GM21423 (cell line): Measurements from ENCODE around the gene OR56A4.

Source experiments
- ATAC-seq: cut with Tn5 transposase; IDR thresholded peaks from one replicate; pipeline ENCODE4 v1.9.1; 2021; ENCODE audit warnings: mild to moderate bottlenecking, moderate library complexity; ENCODE audit not compliant: unreplicated experiment

OR56A4 gene, protein sequence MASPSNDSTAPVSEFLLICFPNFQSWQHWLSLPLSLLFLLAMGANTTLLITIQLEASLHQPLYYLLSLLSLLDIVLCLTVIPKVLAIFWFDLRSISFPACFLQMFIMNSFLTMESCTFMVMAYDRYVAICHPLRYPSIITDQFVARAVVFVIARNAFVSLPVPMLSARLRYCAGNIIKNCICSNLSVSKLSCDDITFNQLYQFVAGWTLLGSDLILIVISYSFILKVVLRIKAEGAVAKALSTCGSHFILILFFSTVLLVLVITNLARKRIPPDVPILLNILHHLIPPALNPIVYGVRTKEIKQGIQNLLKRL

DNA sequence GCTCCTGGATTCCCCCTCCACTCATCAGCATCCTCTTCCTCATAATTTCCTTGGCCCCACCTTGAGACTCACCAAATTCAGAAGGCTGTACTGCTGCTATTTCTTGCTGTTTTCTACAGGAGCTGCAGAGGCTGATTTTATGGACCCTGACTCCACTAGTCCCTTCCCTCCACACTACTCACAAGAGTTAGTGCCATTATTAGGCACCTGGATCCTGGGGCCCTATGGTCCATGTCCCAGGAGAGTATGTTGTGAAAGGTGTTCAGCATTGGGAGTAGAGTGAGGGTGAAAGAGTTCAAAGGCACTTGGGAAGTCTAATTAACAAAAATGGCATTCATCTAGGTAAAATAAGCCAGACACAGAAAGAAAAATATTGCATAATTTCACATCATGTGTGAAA lies at the start of gene OR56A4:
TSS of gene OR56A4 (minus strand) at position 101 of the 400 bp plus-strand sequence. CDS start 3,954 bp downstream, outside the sequence.
- no peak for ATAC-seq

DNA sequence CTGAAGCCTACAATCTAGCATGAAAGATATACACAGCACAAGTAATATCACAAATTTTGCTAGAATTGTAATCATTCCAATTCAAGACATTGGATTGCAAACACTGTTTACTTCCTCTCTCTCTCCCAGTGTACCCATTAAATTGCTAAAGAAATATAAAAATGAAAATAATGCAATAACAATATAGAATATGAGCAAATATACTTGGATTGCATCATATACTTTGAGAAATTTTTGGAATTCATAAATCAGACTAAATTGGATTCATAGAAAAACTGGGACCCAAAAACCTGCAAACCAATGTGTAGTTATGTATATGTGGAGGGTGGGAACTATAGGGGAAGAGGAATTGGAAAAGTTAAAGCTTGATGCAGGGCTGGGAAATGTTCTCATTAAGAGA lies 48.8 kb upstream of the OR56A4 start:
- no peak for ATAC-seq

DNA sequence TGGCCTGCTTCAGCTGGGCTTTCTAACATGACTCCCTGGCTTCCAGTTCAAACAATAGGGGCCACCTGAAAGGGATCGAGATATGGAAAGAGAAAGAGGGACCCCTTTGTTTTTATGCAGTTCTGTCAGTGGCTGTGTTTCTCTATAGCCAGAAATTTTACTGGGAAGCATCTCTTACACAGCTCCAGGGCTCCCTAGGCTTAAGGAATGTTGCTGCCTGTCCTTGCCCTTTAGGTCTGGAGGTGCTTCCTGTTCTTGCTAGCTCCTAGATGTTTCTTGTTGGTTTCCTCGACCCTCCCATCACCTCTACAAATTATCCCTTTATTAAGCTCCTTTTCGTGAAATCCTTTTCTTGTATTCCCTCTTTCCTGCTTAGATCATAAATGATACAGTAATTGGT lies 45.6 kb upstream of the OR56A4 start:
- no peak for ATAC-seq

DNA sequence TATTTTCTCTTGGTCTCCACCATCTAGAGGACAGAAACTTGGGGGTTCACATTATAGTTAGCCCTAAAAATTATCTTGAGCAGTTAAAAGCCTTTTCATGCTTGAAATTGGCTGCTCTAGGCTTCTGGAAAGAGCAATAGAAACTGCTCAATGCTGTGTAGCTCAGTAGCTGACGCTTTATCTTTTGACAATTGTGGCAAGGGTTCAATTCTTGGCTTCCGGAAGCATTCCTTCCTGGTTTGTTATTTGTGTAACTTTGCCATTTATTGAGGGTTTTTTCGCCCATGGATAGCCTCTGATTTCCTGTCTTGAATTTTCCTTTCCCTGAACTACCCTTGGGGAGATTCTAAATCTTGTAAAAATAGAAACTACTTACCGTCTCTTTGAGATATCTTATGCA lies 34.1 kb upstream of the OR56A4 start:
- no peak for ATAC-seq

DNA sequence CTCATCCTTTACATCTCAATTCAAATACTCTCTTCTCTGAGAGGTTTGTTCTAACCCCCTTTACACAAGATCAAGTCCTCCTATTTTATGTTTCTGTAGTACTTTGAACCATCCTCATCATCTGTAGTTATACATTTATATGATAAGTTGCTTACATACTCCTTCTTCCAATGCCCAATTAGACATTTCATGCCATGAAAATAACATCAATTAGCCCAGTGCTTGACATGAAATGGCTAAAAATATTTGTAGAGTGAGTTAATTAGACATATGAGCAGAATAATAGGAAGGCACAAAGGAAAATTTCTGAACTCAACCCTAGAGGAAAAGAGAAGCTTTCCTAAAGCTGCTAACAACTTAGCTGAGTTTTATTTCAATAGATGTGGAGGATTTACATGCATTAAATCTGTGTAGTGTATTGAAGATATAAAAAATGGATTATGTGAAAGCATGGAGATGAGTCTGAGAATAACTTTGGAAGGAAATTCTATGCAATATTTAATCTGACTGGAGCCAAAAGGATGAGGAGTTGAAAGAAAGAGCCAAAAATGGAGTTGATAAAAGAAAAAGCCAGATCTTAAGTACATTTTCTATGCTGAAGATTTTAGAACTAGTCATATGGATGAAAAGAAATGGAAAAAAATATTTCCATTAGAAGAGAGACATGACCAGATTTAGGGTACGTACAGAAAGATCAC lies 24.1 kb upstream of the OR56A4 start, which contains the start of gene OR56A1:
TSS of gene OR56A1 (minus strand) at position 51 of the 698 bp plus-strand sequence. CDS start 3,066 bp downstream, outside the sequence.
- ATAC-seq: no peak

DNA sequence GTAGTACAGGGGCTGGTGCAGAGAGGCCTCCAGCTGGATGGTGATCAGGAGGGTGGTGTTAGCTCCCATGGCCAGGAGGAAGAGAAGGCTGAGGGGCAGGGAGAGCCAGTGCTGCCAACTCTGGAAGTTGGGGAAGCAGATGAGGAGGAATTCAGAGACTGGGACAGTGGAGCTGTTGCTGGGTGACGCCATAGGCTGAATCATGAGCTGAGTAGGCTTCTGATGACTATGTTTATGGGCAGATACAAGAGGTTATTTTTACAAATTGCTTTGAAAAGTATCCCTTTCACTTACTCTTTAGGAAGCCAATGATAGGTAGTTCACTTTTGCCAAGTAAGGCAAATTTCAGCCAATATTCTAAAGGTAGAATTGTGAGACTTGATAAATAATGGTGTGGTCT lies 20.8 kb upstream of the OR56A4 start:
- no peak for ATAC-seq

DNA sequence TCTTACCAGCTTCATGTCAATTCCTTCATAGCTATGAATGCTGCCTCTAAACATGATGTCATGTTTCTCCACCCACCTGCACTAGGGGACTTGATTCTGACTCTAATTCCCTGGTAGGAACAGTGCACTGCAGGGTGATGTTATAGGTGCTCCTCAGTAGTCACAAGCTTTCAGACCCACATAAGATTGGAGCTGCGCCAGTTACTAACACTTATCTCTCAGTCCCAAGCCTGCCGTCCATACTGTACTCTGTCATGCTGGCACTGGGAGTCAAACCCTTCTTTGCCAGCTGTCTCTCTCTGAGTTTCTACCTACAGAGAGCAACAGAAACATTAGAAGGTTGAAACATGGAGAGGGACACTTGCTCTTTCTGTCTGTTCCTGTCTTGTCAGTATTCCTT lies 18.3 kb upstream of the OR56A4 start:
- ATAC-seq: no peak

DNA sequence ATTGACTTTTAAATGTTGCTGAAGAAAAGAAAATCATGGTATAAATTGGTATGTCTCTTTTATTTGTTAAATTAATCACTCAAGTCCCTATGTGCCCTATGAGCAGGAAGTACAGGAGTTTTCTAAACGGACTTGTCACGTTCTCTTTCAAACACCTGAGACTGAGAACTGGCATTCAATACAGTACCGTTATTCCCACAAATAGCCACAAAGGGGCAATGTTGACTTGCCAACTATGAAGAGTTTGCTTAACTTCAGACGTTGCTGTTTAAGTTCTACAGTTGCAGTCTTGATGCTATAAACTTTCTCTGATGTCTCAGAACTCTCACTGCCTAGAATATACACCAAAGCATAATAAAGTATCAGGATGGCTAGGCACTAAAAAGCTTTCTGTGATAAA lies 16.2 kb upstream of the OR56A4 start:
- no peak for ATAC-seq

DNA sequence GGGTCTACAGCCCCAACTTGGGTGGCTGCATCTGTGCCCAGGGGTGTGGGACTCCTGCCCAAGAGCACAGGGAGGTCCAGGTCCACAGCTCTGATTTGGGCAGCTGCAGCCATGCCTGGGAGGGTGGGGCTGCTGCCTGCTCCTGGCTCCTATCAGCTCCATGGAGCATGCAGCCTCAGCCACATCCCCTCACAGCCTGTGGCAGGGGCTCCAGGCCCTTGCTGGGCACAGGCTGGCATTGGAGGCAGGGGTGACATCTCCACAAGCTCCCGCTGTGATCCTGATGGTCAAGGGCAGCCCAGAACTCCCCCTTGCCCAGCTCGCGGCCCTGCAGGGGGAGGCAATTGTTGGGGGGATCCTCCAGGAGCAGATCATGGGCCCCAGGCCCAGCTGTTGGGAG lies 6.3 kb upstream of the OR56A4 start:
- no peak for ATAC-seq

DNA sequence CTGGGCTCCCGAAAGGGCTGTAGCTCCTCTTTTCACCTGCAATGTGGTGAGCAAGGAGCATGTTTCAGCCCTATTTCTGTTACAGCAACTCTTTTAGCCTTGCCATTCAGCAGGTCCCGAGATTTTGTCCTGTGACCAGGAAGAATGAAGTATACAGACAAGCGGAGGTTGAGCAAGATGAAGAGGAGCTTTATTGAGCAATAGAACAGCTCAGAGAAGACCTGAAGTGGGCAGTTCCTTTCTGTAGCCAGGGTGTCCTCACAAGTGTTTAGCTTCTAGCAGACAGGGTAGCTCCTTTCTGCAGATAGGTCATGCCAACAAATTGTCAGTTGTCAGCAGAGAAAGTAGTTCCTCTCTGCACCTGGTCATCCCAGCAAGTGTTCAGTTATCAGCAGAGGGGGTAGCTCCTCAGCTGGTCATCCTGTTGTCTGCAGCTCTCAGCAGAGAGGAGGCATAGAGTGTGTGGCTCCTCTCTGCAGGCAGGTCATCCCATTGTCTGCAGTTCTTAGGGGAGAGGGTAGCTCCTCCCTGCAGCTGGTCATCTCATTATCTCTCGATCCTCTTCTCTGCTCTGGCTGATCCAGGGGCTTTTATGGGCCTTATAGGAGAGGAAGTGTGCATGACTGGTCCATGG lies 5.4 kb upstream of the OR56A4 start:
- no peak for ATAC-seq

DNA sequence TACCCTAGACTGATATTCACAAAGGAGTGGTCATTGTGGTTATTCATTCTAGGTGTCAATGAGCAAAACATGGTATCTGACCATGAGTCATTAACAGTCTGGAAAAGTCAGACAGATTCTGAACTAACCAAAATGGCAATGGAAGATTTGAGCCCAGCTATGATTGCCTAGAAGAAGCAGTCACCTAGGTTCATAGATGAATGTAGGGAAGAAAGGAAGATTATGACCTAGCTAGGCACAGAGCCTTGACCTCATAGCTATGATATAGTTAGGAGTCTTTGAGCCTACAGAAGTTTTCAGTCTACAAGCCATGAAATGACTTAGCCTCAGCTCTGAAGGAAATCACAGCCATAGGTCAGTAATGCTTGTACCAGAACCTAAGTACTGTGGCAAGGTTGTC lies 351 bp downstream of the OR56A4 start:
- no peak for ATAC-seq

DNA sequence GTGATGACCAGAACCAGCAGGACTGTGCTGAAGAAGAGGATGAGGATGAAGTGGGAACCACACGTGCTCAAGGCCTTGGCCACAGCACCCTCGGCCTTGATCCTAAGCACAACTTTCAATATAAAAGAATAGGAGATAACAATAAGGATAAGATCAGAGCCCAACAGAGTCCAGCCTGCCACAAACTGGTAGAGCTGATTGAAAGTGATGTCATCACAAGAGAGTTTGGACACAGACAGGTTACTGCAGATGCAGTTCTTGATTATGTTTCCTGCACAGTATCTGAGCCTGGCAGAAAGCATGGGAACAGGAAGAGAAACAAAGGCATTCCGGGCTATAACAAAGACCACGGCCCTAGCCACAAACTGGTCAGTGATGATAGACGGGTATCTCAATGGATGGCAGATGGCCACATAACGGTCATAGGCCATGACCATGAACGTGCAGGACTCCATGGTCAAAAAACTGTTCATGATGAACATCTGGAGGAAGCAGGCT lies 4.5 kb downstream of the OR56A4 start:
- ATAC-seq: no peak

DNA sequence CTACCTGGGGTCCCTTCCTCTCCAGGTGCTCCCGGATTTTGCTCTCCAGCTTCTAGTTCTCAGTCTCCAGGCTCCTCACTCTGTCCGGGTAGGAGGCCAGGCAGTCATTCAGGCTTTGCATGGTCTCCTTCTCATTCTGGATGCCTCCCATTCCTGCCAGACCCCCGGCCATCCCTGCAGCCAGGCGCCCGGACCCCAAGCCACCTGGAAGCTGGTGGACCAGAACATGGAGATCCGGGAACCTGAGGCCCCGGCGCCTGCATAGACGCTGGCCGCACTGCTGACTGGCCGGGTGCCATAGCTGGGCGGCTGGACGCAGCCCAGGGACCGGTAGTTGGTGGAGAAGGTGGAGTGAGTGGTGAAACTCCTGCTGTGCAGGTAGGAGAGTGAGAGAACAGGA lies 12.0 kb downstream of the OR56A4 start:
- no peak for ATAC-seq

DNA sequence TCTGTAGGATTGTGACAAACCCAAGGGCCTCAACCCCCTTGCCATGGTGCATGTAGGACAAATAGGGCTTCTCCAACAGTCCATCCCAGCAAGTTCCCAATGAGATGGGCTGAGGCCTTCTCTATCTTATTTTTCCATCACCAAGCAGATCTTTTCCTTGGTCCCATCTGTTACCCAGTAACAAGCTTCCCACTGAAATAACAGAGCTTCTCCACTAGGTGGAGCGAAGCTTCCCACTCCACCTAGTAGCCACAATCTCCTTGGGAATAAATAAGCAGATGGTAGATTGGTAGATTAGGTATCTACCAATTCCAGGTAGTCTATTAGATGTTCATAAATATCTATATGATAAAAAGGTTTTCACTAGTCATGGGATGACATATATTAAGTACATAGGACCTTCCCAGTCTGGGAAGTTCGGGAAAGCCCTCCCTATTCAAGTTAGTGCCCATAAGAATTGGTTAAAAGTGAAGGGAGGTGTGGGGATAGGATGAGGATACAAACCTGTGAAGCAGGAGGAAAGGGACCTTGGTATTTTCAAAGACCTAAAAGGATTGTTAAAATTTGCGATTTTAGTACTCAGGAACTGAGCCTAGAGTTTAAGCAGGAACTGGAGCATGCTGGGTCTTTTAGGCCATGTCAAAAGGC lies 14.0 kb downstream of the OR56A4 start:
- no peak for ATAC-seq

DNA sequence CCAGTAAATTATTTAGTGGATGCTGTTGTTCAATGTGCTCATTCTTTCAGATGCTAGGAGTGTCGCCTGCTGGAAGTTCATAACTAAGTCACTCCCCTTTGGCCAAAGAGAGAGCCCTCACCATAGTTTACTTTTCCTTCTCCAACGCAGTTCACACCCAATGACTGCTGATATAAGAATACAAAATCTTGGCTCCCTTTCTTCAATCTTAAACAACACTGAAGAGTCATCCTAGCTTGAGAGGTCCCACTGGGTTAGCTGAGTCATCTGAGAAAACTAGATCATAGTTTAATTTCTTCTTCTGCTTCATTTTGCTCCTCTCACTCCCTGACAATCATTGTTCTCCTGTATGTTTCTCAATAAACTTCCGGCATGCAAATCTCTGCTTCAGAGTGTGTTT lies 14.6 kb downstream of the OR56A4 start:
- ATAC-seq: no peak

DNA sequence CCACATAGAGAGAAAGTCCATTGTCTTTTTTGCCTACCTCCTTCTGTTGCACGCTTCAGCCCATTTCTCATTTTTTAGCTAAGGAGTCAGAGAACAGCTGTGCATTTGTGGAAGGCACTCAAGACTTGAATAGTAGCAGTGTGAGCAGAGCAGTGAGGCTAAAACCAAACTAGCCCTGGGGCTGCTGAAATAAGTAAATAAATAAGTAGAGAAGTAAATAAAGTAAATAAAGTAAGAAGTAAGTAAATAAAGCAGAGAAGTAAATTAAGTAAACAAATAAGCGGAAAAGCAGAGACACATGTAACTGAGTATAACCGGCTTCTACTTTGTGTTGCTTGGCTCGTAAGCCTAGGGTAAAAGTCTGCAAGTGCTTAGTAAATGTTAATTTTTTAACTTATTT lies 17.5 kb downstream of the OR56A4 start:
- ATAC-seq: no peak

DNA sequence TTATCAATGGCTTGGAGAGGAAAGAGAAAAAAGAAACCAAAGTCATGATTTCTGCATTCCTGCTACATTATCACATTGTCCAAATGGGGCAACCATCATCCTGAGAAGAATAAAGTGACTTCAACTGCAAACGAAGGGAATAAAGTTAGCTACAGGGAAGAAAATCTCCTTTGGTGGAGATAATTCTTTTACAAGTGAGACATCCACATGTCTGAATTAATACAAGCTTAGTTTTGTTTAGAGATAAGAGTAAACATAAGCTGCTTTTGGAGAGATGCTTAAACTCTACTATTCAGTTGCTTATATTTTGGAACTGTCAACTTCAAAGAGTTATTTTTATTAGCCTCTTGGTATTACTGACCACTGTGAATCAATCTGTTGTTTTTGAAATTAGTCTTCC lies 19.9 kb downstream of the OR56A4 start, which contains the start of gene OR52L1:
TSS of gene OR52L1 (minus strand) at position 101 of the 400 bp plus-strand sequence. CDS start at position 46, 55 bp downstream.
- ATAC-seq: no peak

DNA sequence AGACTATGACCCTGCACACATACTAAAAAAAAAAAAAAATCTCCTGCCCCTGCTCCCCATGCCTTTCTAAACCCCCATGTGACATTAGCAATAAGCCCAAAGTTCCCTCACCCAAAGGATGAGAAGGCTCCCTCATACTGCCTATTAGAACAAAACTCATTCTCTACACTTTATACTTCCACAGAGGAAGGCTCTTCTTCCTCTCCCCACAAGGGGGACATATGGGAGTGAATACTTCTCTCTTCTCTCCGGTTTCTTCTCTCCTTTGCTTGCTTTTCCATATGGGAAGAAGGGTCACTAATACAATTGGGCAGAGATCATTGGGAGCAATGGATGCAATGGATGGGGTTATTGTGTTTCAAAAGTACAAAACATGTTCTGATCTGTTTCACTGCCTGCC lies 23.3 kb downstream of the OR56A4 start:
- ATAC-seq: no peak

DNA sequence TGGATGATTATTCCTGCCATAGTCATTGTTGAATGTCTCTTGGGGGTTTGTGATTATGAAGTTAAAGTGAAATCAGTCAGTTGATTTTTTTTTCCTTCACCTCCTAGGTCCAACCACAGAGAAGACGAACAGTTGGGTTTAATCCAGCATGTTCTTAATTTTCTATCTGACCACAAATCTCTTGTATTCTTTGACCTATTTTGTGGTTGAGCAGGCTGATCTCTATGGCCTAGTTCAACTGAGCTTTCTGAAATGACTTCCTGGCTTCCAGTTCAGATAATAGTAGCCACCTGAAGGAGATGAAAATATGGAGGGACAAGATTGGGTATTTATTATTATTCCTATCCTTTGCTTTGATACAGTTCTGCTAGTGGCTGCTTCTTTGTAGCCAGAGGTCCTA lies 33.2 kb downstream of the OR56A4 start:
- ATAC-seq: no peak

DNA sequence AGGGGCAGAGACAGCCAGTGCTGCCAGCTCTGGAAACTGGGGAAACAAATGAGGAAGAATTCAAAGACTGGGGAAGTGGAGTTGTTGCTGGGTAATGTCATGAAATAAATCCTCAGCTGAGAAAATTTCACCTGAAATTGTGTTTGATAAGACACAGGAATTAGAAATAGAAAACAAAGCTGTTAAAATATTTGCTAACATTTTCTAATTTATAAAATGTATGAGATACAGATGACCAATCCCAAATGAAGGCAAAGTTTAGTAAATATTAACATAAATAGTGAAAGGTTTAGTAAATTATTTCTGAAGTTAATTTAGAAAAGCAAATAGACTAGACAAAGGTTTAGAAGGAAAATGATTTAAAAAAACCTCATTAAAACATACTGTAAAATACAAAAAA lies 38.4 kb downstream of the OR56A4 start, which contains the start of gene OR56A5:
TSS of gene OR56A5 (minus strand) at position 101 of the 400 bp plus-strand sequence. CDS start at position 101, 0 bp downstream.
- no peak for ATAC-seq

DNA sequence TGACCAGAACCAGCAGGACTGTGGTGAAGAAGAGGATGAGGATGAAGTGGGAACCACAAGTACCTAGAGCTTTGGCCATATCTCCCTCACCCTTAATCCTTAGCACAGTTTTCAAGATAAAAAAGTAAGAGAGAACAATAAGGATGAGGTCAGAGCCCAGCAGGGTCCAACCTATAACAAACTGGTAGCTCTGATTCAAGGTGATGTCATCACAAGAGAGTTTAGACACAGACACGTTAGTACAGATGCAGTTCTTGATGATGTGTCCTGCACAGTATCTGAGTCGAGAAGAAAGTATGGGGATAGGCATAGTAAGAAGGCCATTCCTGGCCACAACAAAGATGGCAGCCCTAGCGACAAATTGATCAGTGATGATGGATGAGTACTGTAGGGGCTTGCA lies 39.0 kb downstream of the OR56A4 start:
- ATAC-seq: no peak
